ENCODE results near the gene SPTSSA.

SPTSSA gene

DNA sequence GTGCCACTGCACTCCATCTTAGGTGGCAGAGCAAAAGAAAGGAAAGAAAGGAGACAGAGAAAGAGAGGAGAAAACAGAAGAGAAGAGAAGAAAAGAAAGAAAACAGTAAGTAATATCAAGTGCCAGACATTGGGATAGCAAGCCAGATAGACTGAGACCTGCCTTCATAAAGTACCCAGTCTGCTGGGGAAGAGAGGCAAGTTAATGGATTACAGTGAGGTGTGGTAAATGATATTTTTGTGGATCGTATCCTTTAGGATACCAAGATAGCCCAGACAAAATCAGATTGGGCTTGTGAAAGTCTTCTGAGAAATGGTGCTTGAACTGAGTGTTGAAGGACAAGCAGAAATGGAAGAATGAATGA is 1.5 kb upstream of the SPTSSA start:
- Histone ChIP-seq H3K36me3 (replicated peaks; ENCODE audit: insufficient read depth, low read length) (no peaks in the 10 kb centered on the region), H3K4me2 (ENCODE audit: low read depth, low read length) (no peak overlapping the region), H3K9ac (ENCODE audit: low read length) (no peak overlapping the region), H3K4me3 (ENCODE audit: low read length) (no peak overlapping the region), H3K4me1 (ENCODE audit: low read length) (peaks cover 12% of the 10 kb centered on the region), H3K9me3 (replicated peaks; ENCODE audit: insufficient read depth, low read length) (no peaks in the 10 kb centered on the region), H3F3A (ENCODE audit: insufficient read depth, low read length) (no peaks in the 10 kb centered on the region; the same call in 1 of the 2 replicates), H4K20me1 (ENCODE audit: insufficient read depth, low read length) (no peaks in the 10 kb centered on the region), H3K27ac (ENCODE audit: low read length) (no peak overlapping the region), H3K9me2 (replicated peaks; ENCODE audit: insufficient read depth, low read length) (no peaks in the 10 kb centered on the region), H3K27me3 (replicated peaks; ENCODE audit: insufficient read depth, low read length) (no peaks in the 10 kb centered on the region), H3K79me2 (ENCODE audit: low read length) (peaks cover 28% of the 10 kb centered on the region), H2AFZ (ENCODE audit: low read length) (no peak overlapping the region)
- no peak for DNase-seq
- no peak for TF ChIP-seq EZH2phosphoT487 (IDR thresholded peaks at IDR 0.05; ENCODE audit: low read length)
- TF ChIP-seq, protein P1, sequence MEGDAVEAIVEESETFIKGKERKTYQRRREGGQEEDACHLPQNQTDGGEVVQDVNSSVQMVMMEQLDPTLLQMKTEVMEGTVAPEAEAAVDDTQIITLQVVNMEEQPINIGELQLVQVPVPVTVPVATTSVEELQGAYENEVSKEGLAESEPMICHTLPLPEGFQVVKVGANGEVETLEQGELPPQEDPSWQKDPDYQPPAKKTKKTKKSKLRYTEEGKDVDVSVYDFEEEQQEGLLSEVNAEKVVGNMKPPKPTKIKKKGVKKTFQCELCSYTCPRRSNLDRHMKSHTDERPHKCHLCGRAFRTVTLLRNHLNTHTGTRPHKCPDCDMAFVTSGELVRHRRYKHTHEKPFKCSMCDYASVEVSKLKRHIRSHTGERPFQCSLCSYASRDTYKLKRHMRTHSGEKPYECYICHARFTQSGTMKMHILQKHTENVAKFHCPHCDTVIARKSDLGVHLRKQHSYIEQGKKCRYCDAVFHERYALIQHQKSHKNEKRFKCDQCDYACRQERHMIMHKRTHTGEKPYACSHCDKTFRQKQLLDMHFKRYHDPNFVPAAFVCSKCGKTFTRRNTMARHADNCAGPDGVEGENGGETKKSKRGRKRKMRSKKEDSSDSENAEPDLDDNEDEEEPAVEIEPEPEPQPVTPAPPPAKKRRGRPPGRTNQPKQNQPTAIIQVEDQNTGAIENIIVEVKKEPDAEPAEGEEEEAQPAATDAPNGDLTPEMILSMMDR (IDR thresholded peaks at IDR 0.05; ENCODE audit: low read length), result no peak
- TF ChIP-seq EZH2 (optimal IDR thresholded peaks at IDR 0.05; ENCODE audit: low read depth, low read length), result no peak

DNA sequence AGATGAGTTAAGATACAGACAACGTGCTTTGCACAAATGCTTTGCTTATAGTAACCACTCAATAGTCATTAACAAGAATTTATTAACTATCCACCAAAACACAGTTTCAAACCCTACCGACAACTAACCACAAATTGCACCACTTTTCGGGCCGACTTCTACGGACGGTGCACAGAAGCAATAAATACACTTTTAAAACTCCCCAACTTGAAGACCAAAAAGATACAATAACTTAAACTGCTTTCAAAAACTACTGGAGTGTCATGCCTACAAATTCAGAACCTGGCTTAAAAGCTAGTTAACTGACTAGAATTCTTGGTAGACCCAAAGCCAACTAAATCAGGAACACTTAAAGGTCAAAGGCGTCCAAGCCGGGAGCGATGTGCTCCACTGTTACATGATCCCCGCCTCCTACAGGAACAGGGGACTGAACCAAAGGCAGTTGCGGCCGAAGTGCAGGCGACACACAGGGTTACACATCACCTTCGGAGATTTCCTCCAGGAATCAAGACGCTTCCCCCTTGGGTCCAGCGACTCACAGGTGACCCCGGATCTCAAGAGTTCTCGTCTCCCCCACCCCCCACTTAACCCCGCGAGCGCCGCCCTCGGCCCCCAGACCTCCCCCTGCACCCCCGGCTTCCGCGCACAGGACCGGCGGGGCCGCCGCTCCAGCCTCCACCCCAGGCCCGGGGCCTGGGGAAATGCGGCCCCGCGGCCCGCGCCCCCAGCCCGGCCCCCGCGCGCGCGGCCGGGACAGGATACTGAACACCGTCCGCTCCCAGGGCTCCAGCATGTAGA is 507 bp downstream of the SPTSSA start:
- Histone ChIP-seq H3K36me3 (replicated peaks; ENCODE audit: insufficient read depth, low read length) (no peaks in the 10 kb centered on the region), H4K20me1 (ENCODE audit: insufficient read depth, low read length) (no peaks in the 10 kb centered on the region), H3K9ac (ENCODE audit: low read length) (peak overlapping the region; percentile 62), H3K27ac (ENCODE audit: low read length) (peak overlapping the region; percentile 39; the same call in 1 of the 2 replicates), H3F3A (ENCODE audit: insufficient read depth, low read length) (no peaks in the 10 kb centered on the region; the same call in 1 of the 2 replicates), H3K9me3 (replicated peaks; ENCODE audit: insufficient read depth, low read length) (no peaks in the 10 kb centered on the region), H2AFZ (ENCODE audit: low read length) (no peak overlapping the region), H3K27me3 (replicated peaks; ENCODE audit: insufficient read depth, low read length) (no peaks in the 10 kb centered on the region), H3K4me3 (ENCODE audit: low read length) (peak overlapping the region; percentile 72), H3K9me2 (replicated peaks; ENCODE audit: insufficient read depth, low read length) (no peaks in the 10 kb centered on the region), H3K79me2 (ENCODE audit: low read length) (peaks cover 39% of the 10 kb centered on the region), H3K4me2 (ENCODE audit: low read depth, low read length) (peak overlapping the region; percentile 81), H3K4me1 (ENCODE audit: low read length) (peaks cover 12% of the 10 kb centered on the region)
- no peak for DNase-seq
- TF ChIP-seq, protein P1 (IDR thresholded peaks at IDR 0.05; ENCODE audit: low read length), result no peak
- TF ChIP-seq EZH2phosphoT487 (IDR thresholded peaks at IDR 0.05; ENCODE audit: low read length) (no peak), EZH2 (optimal IDR thresholded peaks at IDR 0.05; ENCODE audit: low read depth, low read length) (no peak)

DNA sequence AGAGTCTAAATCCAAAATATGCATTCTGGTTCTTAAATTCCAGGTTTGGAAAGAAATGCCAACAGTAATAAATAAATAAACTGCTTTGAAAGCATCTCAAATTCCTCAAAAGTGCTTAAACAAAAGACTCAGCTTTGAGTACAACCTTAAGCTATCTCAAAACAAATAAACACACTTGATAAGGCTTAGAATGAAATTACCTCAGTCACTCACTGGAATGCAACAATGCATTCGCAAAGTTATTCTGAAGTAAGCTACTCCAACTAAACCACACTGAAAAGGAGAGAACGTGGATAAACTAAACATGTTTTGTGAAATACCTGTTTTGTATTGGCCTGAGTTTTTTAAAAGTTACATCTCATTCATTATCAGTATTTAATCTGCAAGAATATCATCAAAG is 1.2 kb downstream of the SPTSSA start:
- DNase-seq, result no peak
- TF ChIP-seq EZH2 (optimal IDR thresholded peaks at IDR 0.05; ENCODE audit: low read depth, low read length) (no peak), EZH2phosphoT487 (IDR thresholded peaks at IDR 0.05; ENCODE audit: low read length) (no peak)
- TF ChIP-seq, protein P1 (IDR thresholded peaks at IDR 0.05; ENCODE audit: low read length), result no peak
- Histone ChIP-seq H3K9ac (ENCODE audit: low read length) (peak overlapping the region; percentile 62; the same call in 1 of the 2 replicates), H3K79me2 (ENCODE audit: low read length) (peaks cover 39% of the 10 kb centered on the region), H2AFZ (ENCODE audit: low read length) (no peak overlapping the region), H4K20me1 (ENCODE audit: insufficient read depth, low read length) (no peaks in the 10 kb centered on the region), H3K4me1 (ENCODE audit: low read length) (peaks cover 11% of the 10 kb centered on the region), H3K9me3 (replicated peaks; ENCODE audit: insufficient read depth, low read length) (no peaks in the 10 kb centered on the region), H3K9me2 (replicated peaks; ENCODE audit: insufficient read depth, low read length) (no peaks in the 10 kb centered on the region), H3K36me3 (replicated peaks; ENCODE audit: insufficient read depth, low read length) (no peaks in the 10 kb centered on the region), H3F3A (ENCODE audit: insufficient read depth, low read length) (no peaks in the 10 kb centered on the region; the same call in 1 of the 2 replicates), H3K4me3 (ENCODE audit: low read length) (peak overlapping the region; percentile 72), H3K4me2 (ENCODE audit: low read depth, low read length) (peak overlapping the region; percentile 81), H3K27me3 (replicated peaks; ENCODE audit: insufficient read depth, low read length) (no peaks in the 10 kb centered on the region), H3K27ac (ENCODE audit: low read length) (peak overlapping the region; percentile 39; the same call in 1 of the 2 replicates)

Data from MM.1S (cell line).